ENCODE data around the gene CRAMP1. TPM values are rescaled to one million over a fixed set of nuclear protein-coding genes. Genes with fewer than 3 reads are reported as not detected.
A peak's percentile ranks its signal among the peaks of the same experiment; 100 is the strongest.
"Not testable (repeated sequence)": the region's sequence is repeated elsewhere in the genome, so short reads cannot be mapped to it uniquely, and the experiment has no call there.

CRAMP1 gene
- total RNA-seq, 1 donor from 2014 or later, result 10.7 TPM

- H3K4me3 ChIP-seq (ENCODE audit: low read depth, low read length), result no peak overlapping the region
- H3K36me3 ChIP-seq (ENCODE audit: control insufficient read depth, insufficient read depth, low read length), result peaks cover 3% of the 10 kb centered on the region
- TF ChIP-seq CTCF (IDR thresholded peaks at IDR 0.05; ENCODE audit: insufficient read depth, low read length, poor library complexity, severe bottlenecking), result no peak
- H3K27me3 ChIP-seq (ENCODE audit: control insufficient read depth, insufficient read depth, low read length), result no peaks in the 10 kb centered on the region
- no peak for DNase-seq (ENCODE audit: low read depth)
These were observed 88.1 kb downstream of the CRAMP1 start for GRCh38 chr16:1700246-1700645.

- peaks cover 3% of the 10 kb centered on the region for H3K36me3 ChIP-seq (ENCODE audit: control insufficient read depth, insufficient read depth, low read length)
- no peaks in the 10 kb centered on the region for H3K27me3 ChIP-seq (ENCODE audit: control insufficient read depth, insufficient read depth, low read length)
- DNase-seq (ENCODE audit: low read depth), result no peak
- H3K4me3 ChIP-seq (ENCODE audit: low read depth, low read length), result no peak overlapping the region
- TF ChIP-seq CTCF (IDR thresholded peaks at IDR 0.05; ENCODE audit: insufficient read depth, low read length, poor library complexity, severe bottlenecking), result no peak
These were observed 89.2 kb downstream of the CRAMP1 start for GRCh38 chr16:1701216-1701878.

- H3K4me3 ChIP-seq (ENCODE audit: low read depth, low read length), result peak overlapping the region; percentile 74
- DNase-seq (ENCODE audit: low read depth); H3K27me3 ChIP-seq (ENCODE audit: control insufficient read depth, insufficient read depth, low read length); H3K36me3 ChIP-seq (ENCODE audit: control insufficient read depth, insufficient read depth, low read length): not testable (repeated sequence)
These were observed 93.1 kb downstream of the CRAMP1 start for GRCh38 chr16:1705324-1705687.

GRCh38 chr16:1705688-1706385 lies 93.7 kb downstream of the CRAMP1 start, which contains the start of gene MAPK8IP3:
MAPK8IP3 (plus strand) TSS chr16:1706195; CDS start chr16:1706340, 145 bp downstream.
- peak; percentile 20 for TF ChIP-seq CTCF (IDR thresholded peaks at IDR 0.05; ENCODE audit: insufficient read depth, low read length, poor library complexity, severe bottlenecking)
- Histone ChIP-seq H3K27me3 (ENCODE audit: control insufficient read depth, insufficient read depth, low read length) (no peaks in the 10 kb centered on the region), H3K36me3 (ENCODE audit: control insufficient read depth, insufficient read depth, low read length) (no peaks in the 10 kb centered on the region), H3K4me3 (ENCODE audit: low read depth, low read length) (peak within 1 kb of the TSS; percentile 74)
- DNase-seq (ENCODE audit: low read depth), result no peak

- H3K27me3 ChIP-seq (ENCODE audit: control insufficient read depth, insufficient read depth, low read length), result no peaks in the 10 kb centered on the region
- peak overlapping the region; percentile 74 for H3K4me3 ChIP-seq (ENCODE audit: low read depth, low read length)
- TF ChIP-seq CTCF (IDR thresholded peaks at IDR 0.05; ENCODE audit: insufficient read depth, low read length, poor library complexity, severe bottlenecking), result no peak
- no peak for DNase-seq (ENCODE audit: low read depth)
- no peaks in the 10 kb centered on the region for H3K36me3 ChIP-seq (ENCODE audit: control insufficient read depth, insufficient read depth, low read length)
These were observed 94.4 kb downstream of the CRAMP1 start for GRCh38 chr16:1706386-1707192.

GRCh38 chr16:1707193-1707790 lies 95.1 kb downstream of the CRAMP1 start:
- H3K4me3 ChIP-seq (ENCODE audit: low read depth, low read length), result peak overlapping the region; percentile 74
- DNase-seq (ENCODE audit: low read depth), result no peak
- no peak for TF ChIP-seq CTCF (IDR thresholded peaks at IDR 0.05; ENCODE audit: insufficient read depth, low read length, poor library complexity, severe bottlenecking)
- H3K27me3 ChIP-seq (ENCODE audit: control insufficient read depth, insufficient read depth, low read length), result no peaks in the 10 kb centered on the region
- no peaks in the 10 kb centered on the region for H3K36me3 ChIP-seq (ENCODE audit: control insufficient read depth, insufficient read depth, low read length)

Measured in kidney epithelial cell (primary cell).